NCI-H2196 (cell line): Measurements from ENCODE around the gene PLIN1.

Experiments
- DNase-seq: peaks from one replicate; lab custom pipeline; 2025; ENCODE audit not compliant: unreplicated experiment; lab: John Stamatoyannopoulos, UW

PLIN1 gene

GRCh38 chr15:89630260-89630659 is 48.9 kb downstream of the PLIN1 start:
- no peak for DNase-seq

- DNase-seq = no peak
These were observed 49.3 kb downstream of the PLIN1 start for GRCh38 chr15:89629829-89630228.

GRCh38 chr15:89628806-89629715 is 50.1 kb downstream of the PLIN1 start:
- DNase-seq = no peak

- no peak for DNase-seq
These were observed 50.9 kb downstream of the PLIN1 start for GRCh38 chr15:89628301-89628700.

GRCh38 chr15:89627256-89627970 is 51.8 kb downstream of the PLIN1 start:
- no peak for DNase-seq

GRCh38 chr15:89625716-89626115 is 53.5 kb downstream of the PLIN1 start:
- DNase-seq = no peak

GRCh38 chr15:89623165-89623564 is 56.0 kb downstream of the PLIN1 start:
- no peak for DNase-seq

- DNase-seq = no peak
These were observed 57.6 kb downstream of the PLIN1 start for GRCh38 chr15:89621547-89621946.

- no peak for DNase-seq
These were observed 62.9 kb downstream of the PLIN1 start for GRCh38 chr15:89616228-89616627.

GRCh38 chr15:89615135-89615534 is 64.0 kb downstream of the PLIN1 start:
- no peak for DNase-seq
